ENCODE measurements around the gene ZMYND8.

GRCh38 chr20:47281376-47281775, 75.1 kb downstream of the ZMYND8 start:
- TF ChIP-seq CTCF (IDR thresholded peaks at IDR 0.05) (no peak), POLR2A (IDR thresholded peaks at IDR 0.05) (no peak)

Measured in Peyer's patch (tissue), 4 donors.